Measurements from ENCODE around the gene ZSCAN5A. TPM values are rescaled to one million over a fixed set of nuclear protein-coding genes. Genes with fewer than 3 reads are reported as not detected.
A peak's percentile ranks its signal among the peaks of the same experiment; 100 is the strongest.

Gene ZSCAN5A
- polyA plus RNA-seq (2013, experiment 1 of 2): 10.2 TPM
- 9.5 TPM for polyA plus RNA-seq (2013, experiment 2 of 2)

- no peaks in the 10 kb centered on the region for H3K79me2 ChIP-seq (ENCODE audit: control insufficient read depth, insufficient read depth, low read length)
These were observed at the start of gene ZSCAN5A for GRCh38 chr19:56314381-56315076. TSS of gene ZSCAN5A (minus strand) at chr19:56314839. CDS start at chr19:56225046, 89,793 bp downstream.

GRCh38 chr19:56360841-56361240 lies 46.2 kb upstream of the ZSCAN5A start:
- H3K4ac ChIP-seq (ENCODE audit: low read depth, low read length): no peak overlapping the region
- no peak overlapping the region for H2BK15ac ChIP-seq (replicated peaks; ENCODE audit: low read depth)
- no peak for DNase-seq
- H3K79me1 ChIP-seq (ENCODE audit: low read length): no peaks in the 10 kb centered on the region
- no peak overlapping the region for H2BK5ac ChIP-seq (ENCODE audit: low read length)
- H2BK120ac ChIP-seq (ENCODE audit: low read depth, low read length): no peak overlapping the region
- H3K27ac ChIP-seq (ENCODE audit: low read depth, low read length): no peak overlapping the region
- H3K56ac ChIP-seq (ENCODE audit: low read length): no peak overlapping the region
- no peaks in the 10 kb centered on the region for H3K36me3 ChIP-seq (ENCODE audit: control insufficient read depth, insufficient read depth, low read length)
- H4K5ac ChIP-seq (ENCODE audit: low read length): no peak overlapping the region
- no peak overlapping the region for H3K4me3 ChIP-seq (ENCODE audit: low read length)
- H3K23ac ChIP-seq (ENCODE audit: low read length): no peak overlapping the region
- no peaks in the 10 kb centered on the region for H3K4me1 ChIP-seq (ENCODE audit: control insufficient read depth, low read depth, low read length)
- no peaks in the 10 kb centered on the region for H3K27me3 ChIP-seq (ENCODE audit: insufficient read depth, low read length, poor library complexity)
- whole genome bisulfite sequencing (ENCODE audit: extremely low coverage, insufficient coverage, low lambda C conversion rate): no CpG with 5 or more reads among the region's 2 CpGs
- no peaks in the 10 kb centered on the region for H3K79me2 ChIP-seq (ENCODE audit: control insufficient read depth, insufficient read depth, low read length)
- H2AK5ac ChIP-seq (ENCODE audit: low read length): no peak overlapping the region
- H3K18ac ChIP-seq (ENCODE audit: low read length): no peak overlapping the region
- H4K8ac ChIP-seq (ENCODE audit: low read depth, low read length): no peak overlapping the region
- H3K9ac ChIP-seq (ENCODE audit: low read length): no peak overlapping the region
- no peak overlapping the region for H3K4me2 ChIP-seq (ENCODE audit: low read length)

More at GRCh38 chr19:56314381-56315076, at the start of gene ZSCAN5A:
- peak within 1 kb of the TSS; percentile 85 for H3K27ac ChIP-seq (ENCODE audit: low read depth, low read length)
- no peak within 1 kb of the TSS for H2AK5ac ChIP-seq (ENCODE audit: low read length)
- H3K23ac ChIP-seq (ENCODE audit: low read length): no peak within 1 kb of the TSS
- peak within 1 kb of the TSS; percentile 57 for H3K4ac ChIP-seq (ENCODE audit: low read depth, low read length)
- no peaks in the 10 kb centered on the region for H3K79me1 ChIP-seq (ENCODE audit: low read length)
- H2BK5ac ChIP-seq (ENCODE audit: low read length): peak within 1 kb of the TSS; percentile 93
- peak; percentile 97 for DNase-seq
- H4K5ac ChIP-seq (ENCODE audit: low read length): no peak within 1 kb of the TSS
- H3K4me1 ChIP-seq (ENCODE audit: control insufficient read depth, low read depth, low read length): peaks cover 4% of the 10 kb centered on the region
- H3K27me3 ChIP-seq (ENCODE audit: insufficient read depth, low read length, poor library complexity): no peaks in the 10 kb centered on the region
- no CpG with 5 or more reads among the region's 47 CpGs for WGBS (ENCODE audit: extremely low coverage, insufficient coverage, low lambda C conversion rate)
- H3K9ac ChIP-seq (ENCODE audit: low read length): peak within 1 kb of the TSS; percentile 89
- H3K4me2 ChIP-seq (ENCODE audit: low read length): peak within 1 kb of the TSS; percentile 76
- peak within 1 kb of the TSS; percentile 84 for H3K4me3 ChIP-seq (ENCODE audit: low read length)
- peak within 1 kb of the TSS; percentile 53 for H3K18ac ChIP-seq (ENCODE audit: low read length)
- H4K8ac ChIP-seq (ENCODE audit: low read depth, low read length): no peak within 1 kb of the TSS
- no peaks in the 10 kb centered on the region for H3K36me3 ChIP-seq (ENCODE audit: control insufficient read depth, insufficient read depth, low read length)
- H2BK15ac ChIP-seq (replicated peaks; ENCODE audit: low read depth): no peak within 1 kb of the TSS
- peak within 1 kb of the TSS; percentile 98 for H3K56ac ChIP-seq (ENCODE audit: low read length)
- no peak within 1 kb of the TSS for H2BK120ac ChIP-seq (ENCODE audit: low read depth, low read length)

GRCh38 chr19:56356944-56357343 lies 42.3 kb upstream of the ZSCAN5A start:
- Histone ChIP-seq H4K5ac (ENCODE audit: low read length) (no peak overlapping the region), H2AK5ac (ENCODE audit: low read length) (no peak overlapping the region), H3K18ac (ENCODE audit: low read length) (no peak overlapping the region), H3K4me2 (ENCODE audit: low read length) (no peak overlapping the region), H2BK5ac (ENCODE audit: low read length) (no peak overlapping the region), H4K8ac (ENCODE audit: low read depth, low read length) (no peak overlapping the region), H3K9ac (ENCODE audit: low read length) (no peak overlapping the region), H2BK15ac (replicated peaks; ENCODE audit: low read depth) (no peak overlapping the region), H3K56ac (ENCODE audit: low read length) (no peak overlapping the region), H3K4me3 (ENCODE audit: low read length) (no peak overlapping the region), H3K4me1 (ENCODE audit: control insufficient read depth, low read depth, low read length) (no peaks in the 10 kb centered on the region), H3K4ac (ENCODE audit: low read depth, low read length) (no peak overlapping the region), H3K27ac (ENCODE audit: low read depth, low read length) (no peak overlapping the region), H3K79me1 (ENCODE audit: low read length) (no peaks in the 10 kb centered on the region), H3K23ac (ENCODE audit: low read length) (no peak overlapping the region), H3K27me3 (ENCODE audit: insufficient read depth, low read length, poor library complexity) (no peaks in the 10 kb centered on the region), H3K79me2 (ENCODE audit: control insufficient read depth, insufficient read depth, low read length) (no peaks in the 10 kb centered on the region), H3K36me3 (ENCODE audit: control insufficient read depth, insufficient read depth, low read length) (no peaks in the 10 kb centered on the region), H2BK120ac (ENCODE audit: low read depth, low read length) (no peak overlapping the region)
- no CpG with 5 or more reads among the region's 2 CpGs for WGBS (ENCODE audit: extremely low coverage, insufficient coverage, low lambda C conversion rate)
- no peak for DNase-seq

- no peak for DNase-seq
- Histone ChIP-seq H4K8ac (ENCODE audit: low read depth, low read length) (no peak overlapping the region), H3K27ac (ENCODE audit: low read depth, low read length) (no peak overlapping the region), H2BK5ac (ENCODE audit: low read length) (no peak overlapping the region), H3K36me3 (ENCODE audit: control insufficient read depth, insufficient read depth, low read length) (no peaks in the 10 kb centered on the region), H2BK15ac (replicated peaks; ENCODE audit: low read depth) (no peak overlapping the region), H3K56ac (ENCODE audit: low read length) (no peak overlapping the region), H3K4me3 (ENCODE audit: low read length) (no peak overlapping the region), H3K4ac (ENCODE audit: low read depth, low read length) (no peak overlapping the region), H2BK120ac (ENCODE audit: low read depth, low read length) (no peak overlapping the region), H2AK5ac (ENCODE audit: low read length) (no peak overlapping the region), H3K4me1 (ENCODE audit: control insufficient read depth, low read depth, low read length) (no peaks in the 10 kb centered on the region), H4K5ac (ENCODE audit: low read length) (no peak overlapping the region), H3K79me2 (ENCODE audit: control insufficient read depth, insufficient read depth, low read length) (no peaks in the 10 kb centered on the region), H3K9ac (ENCODE audit: low read length) (no peak overlapping the region), H3K23ac (ENCODE audit: low read length) (no peak overlapping the region), H3K4me2 (ENCODE audit: low read length) (no peak overlapping the region), H3K79me1 (ENCODE audit: low read length) (no peaks in the 10 kb centered on the region), H3K27me3 (ENCODE audit: insufficient read depth, low read length, poor library complexity) (no peaks in the 10 kb centered on the region), H3K18ac (ENCODE audit: low read length) (no peak overlapping the region)
- WGBS (ENCODE audit: extremely low coverage, insufficient coverage, low lambda C conversion rate): no CpG with 5 or more reads among the region's 1 CpG
These were observed 40.9 kb upstream of the ZSCAN5A start for GRCh38 chr19:56355517-56355916.

- Histone ChIP-seq H3K23ac (ENCODE audit: low read length) (no peak overlapping the region), H3K27ac (ENCODE audit: low read depth, low read length) (no peak overlapping the region), H3K36me3 (ENCODE audit: control insufficient read depth, insufficient read depth, low read length) (no peaks in the 10 kb centered on the region), H3K18ac (ENCODE audit: low read length) (no peak overlapping the region), H4K5ac (ENCODE audit: low read length) (no peak overlapping the region), H3K56ac (ENCODE audit: low read length) (no peak overlapping the region), H3K27me3 (ENCODE audit: insufficient read depth, low read length, poor library complexity) (no peaks in the 10 kb centered on the region), H3K4me1 (ENCODE audit: control insufficient read depth, low read depth, low read length) (no peaks in the 10 kb centered on the region), H2BK5ac (ENCODE audit: low read length) (no peak overlapping the region), H3K79me1 (ENCODE audit: low read length) (no peaks in the 10 kb centered on the region), H3K9ac (ENCODE audit: low read length) (no peak overlapping the region), H3K4me2 (ENCODE audit: low read length) (no peak overlapping the region), H3K79me2 (ENCODE audit: control insufficient read depth, insufficient read depth, low read length) (no peaks in the 10 kb centered on the region), H2BK120ac (ENCODE audit: low read depth, low read length) (no peak overlapping the region), H2AK5ac (ENCODE audit: low read length) (no peak overlapping the region), H3K4me3 (ENCODE audit: low read length) (no peak overlapping the region), H3K4ac (ENCODE audit: low read depth, low read length) (no peak overlapping the region), H2BK15ac (replicated peaks; ENCODE audit: low read depth) (no peak overlapping the region), H4K8ac (ENCODE audit: low read depth, low read length) (no peak overlapping the region)
- WGBS (ENCODE audit: extremely low coverage, insufficient coverage, low lambda C conversion rate): no CpG with 5 or more reads among the region's 6 CpGs
- DNase-seq: peak; percentile 5
These were observed 36.6 kb upstream of the ZSCAN5A start for GRCh38 chr19:56351208-56351607.

Data from mesendoderm (in vitro differentiated cells).